GM20000 (cell line): Measurements from ENCODE around the gene PCSK7.

ENCODE experiments used
- DNase-seq: peaks from one replicate; pipeline ENCODE4 v3.0.0; 2012; ENCODE audit warnings: low spot score
- TF ChIP-seq, protein P1 (sequence below): IDR thresholded peaks from 2 replicates; pipeline ENCODE4 v1.5.1; 2012; ENCODE audit warnings: mild to moderate bottlenecking, control low read depth; ENCODE audit errors: extremely low read depth, missing control alignments

The PCSK7 gene

GRCh38 chr11:117159892-117160291 is 72.0 kb downstream of the PCSK7 start:
- DNase-seq = no peak
- TF ChIP-seq, protein P1, sequence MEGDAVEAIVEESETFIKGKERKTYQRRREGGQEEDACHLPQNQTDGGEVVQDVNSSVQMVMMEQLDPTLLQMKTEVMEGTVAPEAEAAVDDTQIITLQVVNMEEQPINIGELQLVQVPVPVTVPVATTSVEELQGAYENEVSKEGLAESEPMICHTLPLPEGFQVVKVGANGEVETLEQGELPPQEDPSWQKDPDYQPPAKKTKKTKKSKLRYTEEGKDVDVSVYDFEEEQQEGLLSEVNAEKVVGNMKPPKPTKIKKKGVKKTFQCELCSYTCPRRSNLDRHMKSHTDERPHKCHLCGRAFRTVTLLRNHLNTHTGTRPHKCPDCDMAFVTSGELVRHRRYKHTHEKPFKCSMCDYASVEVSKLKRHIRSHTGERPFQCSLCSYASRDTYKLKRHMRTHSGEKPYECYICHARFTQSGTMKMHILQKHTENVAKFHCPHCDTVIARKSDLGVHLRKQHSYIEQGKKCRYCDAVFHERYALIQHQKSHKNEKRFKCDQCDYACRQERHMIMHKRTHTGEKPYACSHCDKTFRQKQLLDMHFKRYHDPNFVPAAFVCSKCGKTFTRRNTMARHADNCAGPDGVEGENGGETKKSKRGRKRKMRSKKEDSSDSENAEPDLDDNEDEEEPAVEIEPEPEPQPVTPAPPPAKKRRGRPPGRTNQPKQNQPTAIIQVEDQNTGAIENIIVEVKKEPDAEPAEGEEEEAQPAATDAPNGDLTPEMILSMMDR = no peak

GRCh38 chr11:117157507-117157906 is 74.4 kb downstream of the PCSK7 start:
- no peak for DNase-seq
- TF ChIP-seq, protein P1 = no peak

DNA sequence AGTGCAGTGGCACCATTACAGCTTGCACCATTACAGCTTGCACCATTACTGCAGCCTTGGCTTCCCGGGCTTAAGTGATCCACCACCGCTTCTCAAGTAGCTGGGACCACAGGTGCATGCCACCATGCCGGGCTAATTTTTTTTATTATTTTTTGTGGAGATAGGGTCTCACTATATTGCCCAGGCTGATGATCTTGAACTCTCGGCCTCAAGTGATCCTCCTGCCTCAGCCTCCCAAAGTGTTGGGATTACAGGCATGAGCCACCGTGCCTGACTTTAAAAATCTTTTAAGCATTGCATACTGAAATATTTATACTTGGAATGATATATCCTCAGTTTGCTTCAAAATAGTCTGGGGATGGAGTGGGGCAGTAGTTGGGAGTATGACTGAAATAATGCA is 77.4 kb downstream of the PCSK7 start:
- TF ChIP-seq, protein P1 = no peak
- no peak for DNase-seq
